Astrocyte (in vitro differentiated cells and primary cell): ENCODE measurements around the gene OR4N2. TPM values are rescaled to one million over a fixed set of nuclear protein-coding genes. Genes with fewer than 3 reads are reported as not detected.
"Not testable (repeated sequence)": the region's sequence is repeated elsewhere in the genome, so short reads cannot be mapped to it uniquely, and the experiment has no call there.

ENCODE experiments used
- DNase-seq: peaks from one replicate; pipeline ENCODE4 v3.0.0-alpha.2; 2010; ENCODE audit warnings: low read depth
- FAIRE-seq: peaks from 2 replicates; lab custom pipeline; 2011; peaks lifted over from hg19 to GRCh38; lab: Jason Lieb, UNC
- H2AFZ ChIP-seq: 2 replicates; pipeline ENCODE4 v1.6.0; 2012; ENCODE audit warnings: low read depth, low read length, inconsistent platforms
- H3K27ac ChIP-seq: 2 replicates; pipeline ENCODE4 v1.5.1; 2011; ENCODE audit warnings: low read depth, low read length, inconsistent platforms
- H3K27me3 ChIP-seq: 2 replicates; pipeline ENCODE4 v1.6.0; 2011; ENCODE audit warnings: low read length, inconsistent platforms; ENCODE audit not compliant: insufficient read depth
- H3K36me3 ChIP-seq: 2 replicates; pipeline ENCODE4 v1.5.1; 2011; ENCODE audit warnings: low read length, inconsistent platforms; ENCODE audit not compliant: insufficient read depth
- H3K4me1 ChIP-seq: 2 replicates; pipeline ENCODE4 v1.5.1; 2011; ENCODE audit warnings: low read length, inconsistent platforms; ENCODE audit not compliant: insufficient read depth
- H3K4me2 ChIP-seq: 2 replicates; pipeline ENCODE4 v1.6.0; 2012; ENCODE audit warnings: low read length, inconsistent platforms
- H3K4me3 ChIP-seq: 2 replicates; pipeline ENCODE4 v1.5.1; 2011; ENCODE audit warnings: low read depth, mild to moderate bottlenecking, low read length, inconsistent platforms; ENCODE audit not compliant: insufficient read depth
- H3K79me2 ChIP-seq: 2 replicates; pipeline ENCODE4 v1.6.0; 2012; ENCODE audit warnings: mild to moderate bottlenecking, low read length, inconsistent platforms; ENCODE audit not compliant: insufficient read depth
- H3K9ac ChIP-seq: 2 replicates; pipeline ENCODE4 v1.6.0; 2012; ENCODE audit warnings: mild to moderate bottlenecking, low read length, inconsistent platforms
- H3K9me3 ChIP-seq: 2 replicates; pipeline ENCODE4 v1.5.1; 2012; ENCODE audit warnings: low read depth, mild to moderate bottlenecking, low read length, inconsistent platforms; ENCODE audit not compliant: insufficient read depth
- H4K20me1 ChIP-seq: 2 replicates; pipeline ENCODE4 v1.6.0; 2012; ENCODE audit warnings: low read length, inconsistent platforms; ENCODE audit not compliant: insufficient read depth
- H3K27ac Mint-ChIP-seq: one replicate; pipeline ENCODE4 v1.8.0; 2021; ENCODE audit warnings: mild to moderate bottlenecking, mixed read lengths; ENCODE audit not compliant: unreplicated experiment
- H3K27me3 Mint-ChIP-seq: one replicate; pipeline ENCODE4 v1.8.0; 2021; ENCODE audit warnings: low read depth, mixed read lengths; ENCODE audit not compliant: unreplicated experiment
- H3K36me3 Mint-ChIP-seq: one replicate; pipeline ENCODE4 v1.8.0; 2021; ENCODE audit warnings: low read depth, mixed read lengths; ENCODE audit not compliant: unreplicated experiment
- H3K4me1 Mint-ChIP-seq: one replicate; pipeline ENCODE4 v1.8.0; 2021; ENCODE audit warnings: low read depth, mixed read lengths; ENCODE audit not compliant: unreplicated experiment
- H3K4me3 Mint-ChIP-seq: one replicate; pipeline ENCODE4 v1.8.0; 2021; ENCODE audit warnings: mild to moderate bottlenecking, moderate library complexity, mixed read lengths; ENCODE audit not compliant: unreplicated experiment
- H3K9me3 Mint-ChIP-seq: one replicate; pipeline ENCODE4 v1.8.0; 2021; ENCODE audit warnings: mild to moderate bottlenecking, mixed read lengths; ENCODE audit not compliant: unreplicated experiment
- CTCF ChIP-seq: IDR thresholded peaks from 2 replicates; pipeline ENCODE4 v1.5.1; 2011; ENCODE audit warnings: low read depth, mild to moderate bottlenecking, inconsistent platforms, low read length, moderate library complexity; ENCODE audit not compliant: insufficient read depth
- EZH2 ChIP-seq: IDR thresholded peaks from 2 replicates; pipeline ENCODE4 v1.6.1; 2012; ENCODE audit warnings: mild to moderate bottlenecking, low read length, inconsistent platforms; ENCODE audit not compliant: insufficient read depth
- total RNA-seq: library from RNA; stranded (reverse); gene quantifications from 2 replicates; pipeline ENCODE4 v1.2.1, GENCODE V29; 2021

Gene OR4N2
- total RNA-seq, 1 donor from 2014 or later = not detected

GRCh38 chr14:19851365-19851764, 47.8 kb downstream of the OR4N2 start:
- no peak overlapping the region for H2AFZ ChIP-seq
- no peak overlapping the region for H3K4me2 ChIP-seq
- H3K4me3 ChIP-seq = no peak overlapping the region
- Mint-ChIP-seq H3K27ac (no peak overlapping the region), H3K4me1 (no peaks in the 10 kb centered on the region), H3K36me3 (no peaks in the 10 kb centered on the region), H3K27me3 (no peaks in the 10 kb centered on the region), H3K4me3 (no peak overlapping the region), H3K9me3 (peaks cover 5% of the 10 kb centered on the region)
- no peak overlapping the region for H3K9ac ChIP-seq
- no peak for FAIRE-seq
- no peaks in the 10 kb centered on the region for H3K27me3 ChIP-seq
- no peak for DNase-seq
- no peaks in the 10 kb centered on the region for H3K36me3 ChIP-seq
- peaks cover 3% of the 10 kb centered on the region for H3K9me3 ChIP-seq
- no peak overlapping the region for H3K27ac ChIP-seq
- H3K79me2 ChIP-seq = no peaks in the 10 kb centered on the region
- TF ChIP-seq EZH2 (no peak), CTCF (no peak)
- no peaks in the 10 kb centered on the region for H4K20me1 ChIP-seq
- no peaks in the 10 kb centered on the region for H3K4me1 ChIP-seq

- not testable (repeated sequence) for H3K9ac ChIP-seq, DNase-seq, H3K27me3 Mint-ChIP-seq, H3K36me3 Mint-ChIP-seq, H4K20me1 ChIP-seq, H3K9me3 Mint-ChIP-seq, H3K4me1 Mint-ChIP-seq, H3K27me3 ChIP-seq, H3K27ac Mint-ChIP-seq, H3K4me2 ChIP-seq, H3K36me3 ChIP-seq, H3K79me2 ChIP-seq, H3K9me3 ChIP-seq, H3K4me1 ChIP-seq, H3K4me3 Mint-ChIP-seq, H2AFZ ChIP-seq, FAIRE-seq, H3K27ac ChIP-seq, H3K4me3 ChIP-seq
These were observed 62.6 kb downstream of the OR4N2 start for GRCh38 chr14:19866061-19866669.

- no peaks in the 10 kb centered on the region for H3K79me2 ChIP-seq
- no peak overlapping the region for H2AFZ ChIP-seq
- H3K36me3 Mint-ChIP-seq = no peaks in the 10 kb centered on the region
- H3K27ac ChIP-seq = no peak overlapping the region
- no peaks in the 10 kb centered on the region for H3K4me1 ChIP-seq
- H3K9ac ChIP-seq = no peak overlapping the region
- peaks cover 2% of the 10 kb centered on the region for H3K9me3 Mint-ChIP-seq
- FAIRE-seq = no peak
- TF ChIP-seq CTCF (no peak), EZH2 (no peak)
- peaks cover 8% of the 10 kb centered on the region for H3K9me3 ChIP-seq
- no peak overlapping the region for H3K27ac Mint-ChIP-seq
- no peaks in the 10 kb centered on the region for H3K27me3 ChIP-seq
- no peak overlapping the region for H3K4me2 ChIP-seq
- H3K4me1 Mint-ChIP-seq = no peaks in the 10 kb centered on the region
- H3K4me3 ChIP-seq = no peak overlapping the region
- no peak for DNase-seq
- H3K4me3 Mint-ChIP-seq = no peak overlapping the region
- no peaks in the 10 kb centered on the region for H3K27me3 Mint-ChIP-seq
- no peaks in the 10 kb centered on the region for H4K20me1 ChIP-seq
- no peaks in the 10 kb centered on the region for H3K36me3 ChIP-seq
These were observed 69.6 kb downstream of the OR4N2 start for GRCh38 chr14:19873178-19873577.
